Aorta (tissue), 5 donors: ENCODE results near the gene RACGAP1. TPM values are rescaled to one million over a fixed set of nuclear protein-coding genes. Genes with fewer than 3 reads are reported as not detected.

Experiments used
- ATAC-seq: fragments of 200-7000 bp; cut with Tn5 transposase; one replicate; pipeline ENCODE4 v1.9.1; 2022; ENCODE audit warnings: moderate library complexity; ENCODE audit not compliant: low FRiP score
- DNase-seq, 2 donors: peaks; one replicate each; pipeline ENCODE4 v3.0.0-alpha.2; 2020
- H3K27ac ChIP-seq, 2 donors: one replicate each; pipeline ENCODE4 v1.5.1; 2013; ENCODE audit warnings: low read length in 2 of 2, mild to moderate bottlenecking in 2 of 2, moderate library complexity in 2 of 2, control low read depth in 1 of 2, inconsistent platforms in 1 of 2, low read depth in 1 of 2
- H3K27me3 ChIP-seq, 2 donors: one replicate each; pipeline ENCODE4 v1.6.1; 2013; ENCODE audit warnings: control low read depth in 1 of 2, low read length in 1 of 2, mild to moderate bottlenecking in 1 of 2, moderate library complexity in 1 of 2; ENCODE audit not compliant: insufficient read depth in 2 of 2, control insufficient read depth in 1 of 2
- H3K36me3 ChIP-seq, 2 donors: one replicate each; pipeline ENCODE4 v1.6.1; 2013; ENCODE audit warnings: control low read depth in 1 of 2, low read length in 1 of 2, mild to moderate bottlenecking in 1 of 2; ENCODE audit not compliant: insufficient read depth in 2 of 2, control insufficient read depth in 1 of 2
- H3K4me1 ChIP-seq, 2 donors: one replicate each; pipeline ENCODE4 v1.6.1; 2013; ENCODE audit warnings: low read length in 2 of 2, control low read depth in 1 of 2, mild to moderate bottlenecking in 1 of 2, moderate library complexity in 1 of 2; ENCODE audit not compliant: insufficient read depth in 2 of 2, control insufficient read depth in 1 of 2
- H3K4me3 ChIP-seq, 2 donors: one replicate each; pipeline ENCODE4 v1.5.1; 2013; ENCODE audit warnings: low read length in 2 of 2, control low read depth in 1 of 2, mild to moderate bottlenecking in 1 of 2
- H3K9me3 ChIP-seq: one replicate; pipeline ENCODE4 v1.6.1; 2013; ENCODE audit warnings: mild to moderate bottlenecking, low read length; ENCODE audit not compliant: control insufficient read depth
- WGBS, 2 donors: extraction: QIAGEN DNeasy Blood & Tissue Kit; methylation state at CpG; one replicate each; pipeline ENCODE4 v1.1.7; 2013; 5-methylcytosine and 5-hydroxymethylcytosine counted together
- intact Hi-C, 2 donors: fragments of 100-400 bp; cut with DNase I; formaldehyde crosslinking; loops; one replicate each; pipeline versions ENCODE4 v1.14.2 to v1.15.0; 2022
- polyA plus RNA-seq, 2 donors: library from polyadenylated mRNA; stranded (reverse); fragments of 200-250 nt; gene quantifications; one replicate each; pipeline ENCODE4 v1.2.3, GENCODE V29; 2013
- total RNA-seq, 2 donors: library from RNA; stranded (reverse); fragmentation: NEBNext Ultra II Directional; extraction: Animal tissue kit (Norgen Biotek cat#: 25700); gene quantifications; one replicate each; pipeline ENCODE4 v1.2.1, GENCODE V29; 2021
- donor health status: healthy with polysubstance abuse.
- donor health status: Bipolar disorder and iron deficiency.
- donor health status: DM: no; HTN: no; CAD: no.
- donor health status: DM: no; HTN: no; CAD: no.
- donor health status: DM: yes; HTN: yes; CAD: no.

Gene RACGAP1
- total and polyA plus RNA-seq, 4 donors, result 4.6 to 10.1 (median 8.0) TPM

DNA sequence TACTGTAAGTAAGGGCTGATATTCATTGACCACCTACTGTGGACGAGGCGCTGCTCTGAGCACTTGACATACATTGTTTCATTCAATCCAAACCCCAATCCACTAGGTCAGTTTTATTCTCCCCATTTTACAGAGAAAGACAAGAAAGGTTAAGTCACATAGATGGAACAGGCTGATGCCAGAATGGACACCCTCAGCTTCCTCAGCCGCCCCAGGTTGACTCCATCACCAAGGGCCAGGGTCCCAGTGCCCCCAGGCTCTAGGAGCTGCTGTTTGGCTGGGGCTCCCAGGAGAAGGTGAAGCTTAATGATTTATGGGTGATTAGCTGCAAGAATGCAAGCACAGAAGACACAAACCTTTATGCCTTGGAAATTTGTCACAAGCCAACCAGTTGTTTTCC, 75.4 kb downstream of the RACGAP1 start:
- H3K4me1 ChIP-seq, result no peaks in the 10 kb centered on the region
- 96 to 98% methylated on average over 3 of the region's 3 CpGs for WGBS, 2 donors
- H3K27me3 ChIP-seq, result no peaks in the 10 kb centered on the region
- peak in 1 of 2 donors; percentile 58 for DNase-seq
- H3K4me3 ChIP-seq, result no peak overlapping the region
- H3K36me3 ChIP-seq, result no peaks in the 10 kb centered on the region
- no peak overlapping the region for H3K27ac ChIP-seq
- no peaks in the 10 kb centered on the region for H3K9me3 ChIP-seq
- intact Hi-C loops, result no loop called here
- no peak for ATAC-seq

DNA sequence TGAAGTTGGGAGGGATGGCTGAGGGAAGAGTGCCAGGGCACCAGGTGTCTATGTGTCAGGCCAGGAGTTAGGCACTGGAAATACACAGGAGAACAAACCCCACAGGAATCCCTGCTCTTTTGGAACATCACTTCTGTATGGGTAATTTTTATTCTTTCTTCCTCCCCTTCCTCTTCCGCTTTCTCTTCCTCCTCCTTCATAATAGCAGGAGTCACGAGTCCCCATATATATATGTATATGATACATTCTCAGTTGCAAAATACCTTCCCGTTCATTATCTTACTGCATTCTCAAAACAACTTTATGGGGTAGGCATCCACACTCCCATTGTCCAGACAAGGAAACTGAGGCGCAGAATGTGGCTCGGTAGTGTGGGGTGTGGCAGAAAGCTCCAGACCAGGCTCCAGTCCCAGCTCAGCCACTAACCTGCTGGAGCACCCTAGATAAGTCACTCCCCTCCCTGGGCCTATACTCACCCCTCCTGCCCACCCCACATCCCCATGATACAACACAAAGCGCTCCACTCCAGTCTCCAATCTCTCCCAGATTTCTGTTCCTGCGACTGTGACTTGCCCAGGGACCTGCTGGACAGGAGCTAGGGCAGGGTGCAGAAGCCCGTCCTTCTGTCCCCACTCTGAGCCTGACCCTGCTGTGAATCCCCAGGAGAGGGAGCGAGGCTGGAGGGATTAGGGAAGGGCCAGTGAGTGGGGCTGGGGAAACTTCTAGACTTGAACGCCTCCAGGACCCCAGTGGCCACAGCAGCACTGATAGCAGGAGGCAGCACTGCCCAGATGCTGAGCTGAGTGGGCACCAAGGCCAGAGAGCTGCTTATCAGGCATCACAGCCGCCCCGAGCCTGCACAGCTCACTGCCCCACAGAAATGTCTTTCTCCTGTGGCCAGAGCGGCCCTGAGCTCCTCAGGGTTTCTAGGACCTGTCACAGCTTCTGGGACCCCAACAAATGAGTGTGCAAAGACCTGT, 76.1 kb downstream of the RACGAP1 start:
- H3K27ac ChIP-seq, result no peak overlapping the region
- no peak overlapping the region for H3K4me3 ChIP-seq
- no peaks in the 10 kb centered on the region for H3K4me1 ChIP-seq
- DNase-seq (peak in 1 of 2 donors; percentile 71), ATAC-seq (no peak)
- no peaks in the 10 kb centered on the region for H3K9me3 ChIP-seq
- H3K36me3 ChIP-seq, result no peaks in the 10 kb centered on the region
- 87 to 91% methylated on average over 13 of the region's 13 CpGs for WGBS, 2 donors
- intact Hi-C loops, result no loop called here
- no peaks in the 10 kb centered on the region for H3K27me3 ChIP-seq

DNA sequence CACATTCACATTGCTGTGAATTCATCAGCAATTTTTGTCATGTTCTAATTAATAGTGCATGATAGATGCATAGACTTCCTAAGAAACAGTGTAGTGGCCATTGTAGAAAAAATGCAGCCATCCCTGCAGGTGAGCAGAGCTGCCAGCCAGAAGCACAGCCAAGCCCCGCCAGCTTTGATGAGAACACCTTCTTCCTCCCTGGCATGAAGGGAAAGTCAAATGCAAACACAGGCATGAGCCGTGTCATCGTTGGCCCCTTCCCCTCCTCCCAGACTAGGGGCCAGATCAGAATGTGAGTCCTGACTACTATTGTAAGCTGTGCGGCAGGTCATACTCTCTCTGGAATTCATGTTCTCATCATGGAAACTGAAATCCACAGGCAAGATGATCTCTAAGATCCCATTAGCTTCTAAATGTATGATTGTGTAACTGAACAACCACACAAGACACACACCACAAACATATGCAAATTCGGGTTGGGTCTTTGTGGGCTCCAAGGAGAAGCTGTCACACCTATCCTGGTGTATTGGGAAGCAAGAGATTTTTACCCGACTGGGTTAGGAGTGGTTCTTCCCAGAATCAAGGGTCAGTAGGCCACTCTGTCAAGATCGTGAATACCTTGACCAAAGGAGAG, 77.6 kb downstream of the RACGAP1 start:
- intact Hi-C loops, result no loop called here
- no peak for DNase-seq
- no peak for ATAC-seq
- no peaks in the 10 kb centered on the region for H3K27me3 ChIP-seq
- WGBS, 2 donors, result 84 to 88% methylated on average over 7 of the region's 7 CpGs
- no peaks in the 10 kb centered on the region for H3K4me1 ChIP-seq
- no peak overlapping the region for H3K27ac ChIP-seq
- no peaks in the 10 kb centered on the region for H3K9me3 ChIP-seq
- no peaks in the 10 kb centered on the region for H3K36me3 ChIP-seq
- no peak overlapping the region for H3K4me3 ChIP-seq

DNA sequence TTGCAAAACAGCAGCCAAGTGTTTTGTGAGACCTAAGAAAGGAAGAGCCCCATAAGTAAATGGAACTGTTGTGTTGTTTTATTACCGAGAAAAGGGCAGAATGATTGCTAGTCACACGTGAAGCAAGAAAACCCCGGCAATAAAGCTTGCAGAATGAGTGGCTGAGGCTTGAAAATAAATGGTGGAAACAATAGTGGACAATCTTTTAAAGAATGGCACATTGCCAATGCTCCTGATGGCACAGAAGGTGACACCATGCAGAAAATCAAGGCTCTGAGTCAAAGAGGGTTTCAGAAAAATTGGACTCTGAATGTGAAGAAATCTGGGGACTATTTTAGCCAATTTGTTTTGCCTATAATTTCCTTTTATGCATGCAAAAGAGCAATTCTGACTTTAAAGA, 78.8 kb downstream of the RACGAP1 start:
- intact Hi-C loops, result no loop called here
- Histone ChIP-seq H3K27me3 (no peaks in the 10 kb centered on the region), H3K36me3 (no peaks in the 10 kb centered on the region), H3K9me3 (no peaks in the 10 kb centered on the region), H3K27ac (no peak overlapping the region), H3K4me3 (no peak overlapping the region), H3K4me1 (no peaks in the 10 kb centered on the region)
- ATAC-seq, result no peak
- DNase-seq, result no peak
- 92 to 93% methylated on average over 3 of the region's 3 CpGs for WGBS, 2 donors

DNA sequence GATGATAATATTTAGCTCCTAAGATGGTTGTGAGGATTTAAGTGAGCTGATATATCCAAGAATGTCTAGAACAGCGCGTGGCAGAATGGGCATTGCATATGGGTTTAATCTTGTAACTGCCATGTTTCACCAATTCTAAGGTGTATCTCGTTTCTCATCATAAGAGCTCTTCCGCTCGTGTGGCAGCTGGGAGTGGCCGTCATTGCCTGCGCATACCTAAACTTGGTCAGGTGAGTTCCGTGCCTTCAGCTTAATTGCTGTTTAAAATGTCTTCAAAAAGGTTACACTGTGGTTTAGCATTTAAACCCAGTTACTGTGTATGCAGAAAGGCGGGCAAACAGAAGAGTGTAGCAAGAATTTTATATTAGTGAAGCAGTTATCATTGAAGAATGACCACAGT, 79.2 kb downstream of the RACGAP1 start:
- Histone ChIP-seq H3K27ac (no peak overlapping the region), H3K27me3 (no peaks in the 10 kb centered on the region), H3K4me3 (no peak overlapping the region), H3K4me1 (no peaks in the 10 kb centered on the region), H3K36me3 (no peaks in the 10 kb centered on the region), H3K9me3 (no peaks in the 10 kb centered on the region)
- 92 to 95% methylated on average over 9 of the region's 9 CpGs for WGBS, 2 donors
- ATAC-seq (no peak), DNase-seq (no peak)
- intact Hi-C loops, result no loop called here

DNA sequence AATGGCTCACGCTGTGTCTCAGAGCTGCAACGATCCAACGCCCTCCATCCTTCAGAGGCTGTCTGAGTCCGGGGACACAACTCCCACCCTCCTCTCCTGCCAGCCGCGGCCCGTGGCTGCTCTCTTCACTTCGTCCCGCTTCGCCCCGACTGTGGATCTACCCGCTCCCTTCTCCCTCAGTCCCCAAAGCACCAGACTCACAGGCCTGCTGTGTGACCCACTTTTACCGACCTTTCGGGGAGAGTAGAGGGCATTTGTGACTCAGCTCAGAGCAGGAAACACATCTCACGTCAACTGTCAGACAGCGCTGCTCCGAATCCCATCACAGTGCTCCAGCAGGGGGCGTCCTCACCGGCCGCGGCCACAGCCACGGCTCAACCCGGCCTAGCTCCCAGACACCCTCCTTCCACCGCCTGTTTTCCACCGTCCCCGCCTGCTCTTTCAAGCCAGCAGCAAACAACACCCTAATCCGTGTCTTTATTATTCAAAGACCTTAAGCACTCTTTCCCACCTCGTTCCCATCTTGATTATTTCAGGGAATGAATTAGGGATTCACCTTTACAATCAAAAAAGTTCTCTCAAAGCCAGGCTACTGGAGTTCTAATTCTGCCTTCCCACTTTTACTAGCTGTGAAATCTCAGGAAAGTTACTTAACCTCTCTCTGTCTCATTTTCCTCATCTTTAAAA, 79.8 kb downstream of the RACGAP1 start:
- no peaks in the 10 kb centered on the region for H3K4me1 ChIP-seq
- no peak overlapping the region for H3K4me3 ChIP-seq
- intact Hi-C loops, result no loop called here
- no peaks in the 10 kb centered on the region for H3K9me3 ChIP-seq
- 8 to 14% methylated on average over 28 of the region's 28 CpGs for WGBS, 2 donors
- ATAC-seq, result peak; percentile 87
- H3K27ac ChIP-seq, result no peak overlapping the region
- no peaks in the 10 kb centered on the region for H3K36me3 ChIP-seq
- peak; percentile 87 to 96 for DNase-seq
- no peaks in the 10 kb centered on the region for H3K27me3 ChIP-seq

DNA sequence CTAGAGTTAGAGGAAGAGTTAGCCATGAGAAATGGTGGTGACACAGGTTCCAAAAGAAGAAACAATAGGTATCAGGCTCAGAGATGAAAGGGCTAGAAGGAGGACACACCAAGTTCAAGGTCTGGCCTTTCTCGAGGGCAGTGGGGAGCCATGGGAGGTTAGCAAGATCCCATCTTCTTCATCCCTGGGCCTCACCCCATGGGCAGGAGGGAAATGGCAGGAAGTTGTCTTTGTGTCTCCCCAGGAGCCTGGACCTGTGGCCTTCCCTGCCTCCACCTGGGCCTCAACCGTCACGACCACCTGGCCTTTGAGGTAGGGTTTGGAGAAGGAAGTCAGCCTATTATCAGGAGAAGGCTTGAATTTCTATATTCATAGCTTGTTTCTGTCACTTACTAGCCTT, 80.6 kb downstream of the RACGAP1 start:
- Histone ChIP-seq H3K4me1 (no peaks in the 10 kb centered on the region), H3K9me3 (no peaks in the 10 kb centered on the region), H3K27me3 (no peaks in the 10 kb centered on the region), H3K4me3 (no peak overlapping the region), H3K27ac (no peak overlapping the region), H3K36me3 (no peaks in the 10 kb centered on the region)
- intact Hi-C loops, result no loop called here
- ATAC-seq, result no peak
- DNase-seq, result no peak
- 96 to 98% methylated on average over 3 of the region's 3 CpGs for WGBS, 2 donors

DNA sequence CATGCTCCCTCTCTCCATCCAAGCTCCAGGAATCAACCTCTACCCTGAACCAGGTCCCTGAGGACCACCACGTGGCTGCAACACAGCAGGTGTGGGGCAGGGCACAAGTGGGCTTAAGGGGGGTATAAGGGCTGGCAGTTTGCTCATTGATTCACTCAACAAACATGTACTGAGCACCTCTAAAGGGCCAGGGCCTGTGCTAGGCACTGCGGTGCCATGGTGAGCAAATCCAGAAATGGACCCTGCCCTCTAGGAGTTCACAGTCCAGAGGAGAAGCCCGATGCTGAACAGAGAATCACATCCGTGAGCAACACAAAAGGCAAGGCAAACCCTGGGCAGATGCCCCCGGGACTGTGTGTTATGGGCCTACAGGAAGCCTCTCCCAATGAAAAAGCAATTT, 81.2 kb downstream of the RACGAP1 start:
- intact Hi-C loops, result no loop called here
- H3K27me3 ChIP-seq, result no peaks in the 10 kb centered on the region
- no peak for ATAC-seq
- H3K4me1 ChIP-seq, result no peaks in the 10 kb centered on the region
- WGBS, 2 donors, result 93 to 95% methylated on average over 5 of the region's 5 CpGs
- H3K4me3 ChIP-seq, result no peak overlapping the region
- no peaks in the 10 kb centered on the region for H3K36me3 ChIP-seq
- no peaks in the 10 kb centered on the region for H3K9me3 ChIP-seq
- H3K27ac ChIP-seq, result no peak overlapping the region
- no peak for DNase-seq
